Spleen (tissue), 11 donors: ENCODE measurements around the gene TEP1. TPM values are rescaled to one million over a fixed set of nuclear protein-coding genes. Genes with fewer than 3 reads are reported as not detected.

Source experiments
- DNase-seq: peaks from one replicate; pipeline ENCODE4 v3.0.0-alpha.2; 2020
- H3K27ac ChIP-seq, 8 donors: fragments of 200-600 bp; sonication (generic) in 7 of 8; 1 replicate in 4 of 8; 2 replicates in 4 of 8; pipeline versions ENCODE4 v1.5.0 to v1.8.0; 2016 to 2021; ENCODE audit warnings: inconsistent platforms in 4 of 8, mild to moderate bottlenecking in 4 of 8, moderate library complexity in 1 of 8
- H3K27me3 ChIP-seq, 7 donors: fragments of 200-600 bp; sonication (generic) in 6 of 7; replicated peaks in 1 of 7; 1 replicate in 4 of 7; 2 replicates in 3 of 7; pipeline versions ENCODE4 v1.5.0 to v1.8.0; 2016 to 2021; ENCODE audit warnings: inconsistent platforms in 3 of 7, mild to moderate bottlenecking in 1 of 7
- H3K36me3 ChIP-seq, 6 donors: fragments of 200-600 bp; sonication (generic) in 5 of 6; 1 replicate in 4 of 6; 2 replicates in 2 of 6; pipeline versions ENCODE4 v1.5.0 to v1.8.0; 2016 to 2021; ENCODE audit warnings: inconsistent platforms in 2 of 6
- H3K4me1 ChIP-seq, 6 donors: fragments of 200-600 bp; sonication (generic) in 5 of 6; 1 replicate in 3 of 6; 2 replicates in 3 of 6; pipeline versions ENCODE4 v1.5.0 to v1.8.0; 2016 to 2021; ENCODE audit warnings: inconsistent platforms in 3 of 6
- H3K4me3 ChIP-seq, 8 donors: fragments of 200-600 bp; sonication (generic) in 7 of 8; 1 replicate in 4 of 8; 2 replicates in 4 of 8; pipeline versions ENCODE4 v1.5.0 to v1.8.0; 2016 to 2021; ENCODE audit warnings: inconsistent platforms in 4 of 8, mild to moderate bottlenecking in 4 of 8, moderate library complexity in 2 of 8
- H3K9me3 ChIP-seq, 8 donors: fragments of 200-600 bp; sonication (generic) in 7 of 8; 1 replicate in 4 of 8; 2 replicates in 4 of 8; pipeline versions ENCODE4 v1.5.0 to v1.8.0; 2016 to 2021; ENCODE audit warnings: inconsistent platforms in 4 of 8
- CTCF ChIP-seq, 11 experiments: fragments of 200-600 bp in 7 of 11; fragments of 450-650 bp in 4 of 11; sonication (generic) in 4 of 11; IDR thresholded peaks in 8 of 11; conservative IDR thresholded peaks in 3 of 11; 1 replicate in 7 of 11; 2 replicates in 4 of 11; pipeline versions ENCODE4 v1.4.0 to v1.8.0; 2016 to 2021; ENCODE audit warnings: antibody characterized with exemption in 11 of 11, inconsistent platforms in 4 of 11, mild to moderate bottlenecking in 1 of 11
- POLR2A ChIP-seq, 3 donors: fragments of 450-650 bp; IDR thresholded peaks; one replicate each; pipeline ENCODE4 v1.5.1; 2017; ENCODE audit warnings: antibody characterized with exemption in 3 of 3, mild to moderate bottlenecking in 1 of 3
- POLR2AphosphoS5 ChIP-seq, 3 donors: sonication (generic); formaldehyde crosslinking; IDR thresholded peaks; one replicate each; pipeline ENCODE4 v1.5.1; 2017; ENCODE audit warnings: antibody characterized with exemption in 3 of 3
- WGBS, 5 donors: extraction: QIAGEN DNeasy Blood & Tissue Kit in 3 of 5; methylation state at CpG; one replicate each; pipeline versions ENCODE4 v1.1.5 to v1.1.7; 2013 to 2018; 5-methylcytosine and 5-hydroxymethylcytosine counted together
- intact Hi-C: fragments of 100-400 bp; cut with DNase I; formaldehyde crosslinking; loops from one replicate; pipeline ENCODE4 v1.15.0; 2023; ENCODE audit warnings: low total_unique reads
- polyA plus RNA-seq, 3 donors: library from polyadenylated mRNA; stranded (reverse); fragments of 200-250 nt; gene quantifications; one replicate each; pipeline ENCODE4 v1.2.1, GENCODE V29; 2013
- total RNA-seq, 7 donors: library from RNA; depleted of rRNA in 3 of 7; stranded (reverse); fragments of >200 nt in 3 of 7; fragmentation: NEBNext Ultra II Directional in 4 of 7; extraction: Animal tissue kit (Norgen Biotek cat#: 25700) in 4 of 7; gene quantifications; one replicate each; pipeline versions ENCODE4 v1.1.0 to v1.2.1, GENCODE V29; 2016 to 2021
- donor health status: healthy with polysubstance abuse.
- donor health status: DM: no; HTN: no; CAD: no; lungs with moderate emphysema.
- donor health status: DM: no; HTN: no; CAD: no.
- donor health status: Bipolar disorder and iron deficiency.
- donor health status: healthy.
- donor health status: DM: no; HTN: no; CAD: no.
- donor health status: DM: yes; HTN: yes; CAD: no.

Gene TEP1
- total and polyA plus RNA-seq, 10 donors = 19.2 to 91.7 (median 64.5) TPM

- H3K27me3 ChIP-seq = no peaks in the 10 kb centered on the region
- H3K27ac ChIP-seq = no peak overlapping the region
- DNase-seq = no peak
- no peak overlapping the region for H3K4me3 ChIP-seq
- no peaks in the 10 kb centered on the region for H3K9me3 ChIP-seq
- intact Hi-C loops = loop anchor here (10.0 kb wide), 1 partner anchor 45 kb away; the partner anchor contains the start of genes PIP4P1 and PNP
- H3K36me3 ChIP-seq = no peaks in the 10 kb centered on the region
- 48 to 62% (median 53%) methylated on average over 1 of the region's 1 CpG for WGBS, 5 donors
- TF ChIP-seq CTCF (IDR thresholded peaks at IDR 0.05 in 8 of 11, conservative IDR thresholded peaks at IDR 0.05 in 3 of 11) (no peak), POLR2A (IDR thresholded peaks at IDR 0.05) (no peak), POLR2AphosphoS5 (IDR thresholded peaks at IDR 0.05) (no peak)
- H3K4me1 ChIP-seq = peaks cover 4 to 33% (median 15%) of the 10 kb centered on the region in 6 donors
Observed at GRCh38 chr14:20419419-20419818, 6.1 kb upstream of the TEP1 start.

GRCh38 chr14:20418501-20418909 is 5.2 kb upstream of the TEP1 start:
- Histone ChIP-seq H3K4me3 (no peak overlapping the region), H3K9me3 (no peaks in the 10 kb centered on the region), H3K36me3 (no peaks in the 10 kb centered on the region), H3K4me1 (peaks cover 8 to 42% (median 22%) of the 10 kb centered on the region in 6 donors), H3K27me3 (no peaks in the 10 kb centered on the region), H3K27ac (no peak overlapping the region)
- no peak for DNase-seq
- intact Hi-C loops = loop anchor here (10.0 kb wide), 1 partner anchor 46 kb away; the partner anchor contains the start of genes PIP4P1 and PNP
- WGBS, 5 donors = 91 to 96% (median 94%) methylated on average over 2 of the region's 2 CpGs
- no peak for TF ChIP-seq POLR2A (IDR thresholded peaks at IDR 0.05)
- no peak for TF ChIP-seq CTCF (IDR thresholded peaks at IDR 0.05 in 8 of 11, conservative IDR thresholded peaks at IDR 0.05 in 3 of 11)

- 56 to 77% (median 68%) methylated on average over 7 of the region's 7 CpGs for whole genome bisulfite sequencing, 5 donors
- no peak overlapping the region for H3K27ac ChIP-seq
- H3K36me3 ChIP-seq = no peaks in the 10 kb centered on the region
- TF ChIP-seq POLR2A (IDR thresholded peaks at IDR 0.05) (no peak), CTCF (IDR thresholded peaks at IDR 0.05 in 8 of 11, conservative IDR thresholded peaks at IDR 0.05 in 3 of 11) (no peak), POLR2AphosphoS5 (IDR thresholded peaks at IDR 0.05) (no peak)
- intact Hi-C loops = loop anchor here (10.0 kb wide), 1 partner anchor 47 kb away; the partner anchor contains the start of genes PIP4P1 and PNP
- no peak overlapping the region for H3K4me3 ChIP-seq
- no peaks in the 10 kb centered on the region for H3K9me3 ChIP-seq
- no peak for DNase-seq
- H3K4me1 ChIP-seq = peaks cover 8 to 46% (median 22%) of the 10 kb centered on the region in 6 donors
- H3K27me3 ChIP-seq = no peaks in the 10 kb centered on the region
Observed at GRCh38 chr14:20417250-20418186, 4.2 kb upstream of the TEP1 start.

- 84 to 97% (median 88%) methylated on average over 2 of the region's 2 CpGs for WGBS, 5 donors
- intact Hi-C loops = loop anchor here (10.0 kb wide), 1 partner anchor 49 kb away; the partner anchor contains the start of genes PIP4P1 and PNP
- Histone ChIP-seq H3K4me1 (peaks cover 13 to 59% (median 34%) of the 10 kb centered on the region in 6 donors), H3K27me3 (no peaks in the 10 kb centered on the region), H3K36me3 (no peaks in the 10 kb centered on the region), H3K4me3 (no peak overlapping the region), H3K9me3 (no peaks in the 10 kb centered on the region), H3K27ac (peak overlapping the region in 5 of 8 donors; percentile 46 to 71 (median 59))
- TF ChIP-seq CTCF (IDR thresholded peaks at IDR 0.05 in 8 of 11, conservative IDR thresholded peaks at IDR 0.05 in 3 of 11) = no peak
- TF ChIP-seq POLR2A (IDR thresholded peaks at IDR 0.05) = no peak
- TF ChIP-seq POLR2AphosphoS5 (IDR thresholded peaks at IDR 0.05) = no peak
- no peak for DNase-seq
Observed at GRCh38 chr14:20416223-20416622, 2.9 kb upstream of the TEP1 start.
